H1 (cell line): ENCODE results near the gene RGS2. TPM values are rescaled to one million over a fixed set of nuclear protein-coding genes. Genes with fewer than 3 reads are reported as not detected.

Experiments
- polyA plus RNA-seq, 7 experiments: library from polyadenylated mRNA; depleted of rRNA in 3 of 7; stranded (reverse) in 5 of 7; unstranded in 2 of 7; fragments of >200 nt in 5 of 7; fragments of 200-250 nt in 2 of 7; gene quantifications; 1 replicate in 5 of 7; 2 replicates in 1 of 7; 4 replicates in 1 of 7; pipeline versions ENCODE4 v1.2.1 to v1.2.3, GENCODE V29; 2011 to 2013; ENCODE audit warnings: missing spikeins in 2 of 7, mixed read lengths in 2 of 7
- total RNA-seq: library from RNA; stranded (reverse); fragmentation: NEBNext Ultra II Directional; extraction: Animal tissue kit (Norgen Biotek cat#: 25700); gene quantifications from 2 replicates; pipeline ENCODE4 v1.2.1, GENCODE V29; 2021

Gene RGS2
- total and polyA plus RNA-seq, 2 of the 8 experiments (the other 6 are each of a cell fraction or from before 2014, with no cell fraction given) = 9.1 to 17.0 TPM

Other genes starting within 250 kb of the RGS2 start
- gene RGS1, start 233.3 kb upstream of the RGS2 start, total RNA-seq = not detected in 2 replicates
- not detected in 2 replicates for gene RGS1, start 233.3 kb upstream of the RGS2 start, polyA plus RNA-seq (2011; rRNA removed)
- gene RGS13, start 172.9 kb upstream of the RGS2 start, total RNA-seq = not detected in 2 replicates
- gene RGS13, start 172.9 kb upstream of the RGS2 start, polyA plus RNA-seq (2011; rRNA removed) = not detected in 2 replicates